Thymus (tissue), 14 donors: ENCODE data around the gene CDH8. TPM values are rescaled to one million over a fixed set of nuclear protein-coding genes. Genes with fewer than 3 reads are reported as not detected.

ENCODE experiments used
- DNase-seq, 9 donors: peaks; one replicate each; pipeline ENCODE4 v3.0.0-alpha.2; 2013; ENCODE audit warnings: low spot score in 9 of 9, low read depth in 6 of 9, missing footprints in 1 of 9
- H3K27ac ChIP-seq, 2 donors: one replicate each; pipeline ENCODE4 v1.5.1; 2013; ENCODE audit warnings: control low read depth in 1 of 2, low read depth in 1 of 2, low read length in 1 of 2, mild to moderate bottlenecking in 1 of 2, moderate library complexity in 1 of 2
- H3K27me3 ChIP-seq, 2 donors: one replicate each; pipeline ENCODE4 v1.5.1; 2013; ENCODE audit warnings: low read length in 1 of 2; ENCODE audit not compliant: control insufficient read depth in 2 of 2, insufficient read depth in 1 of 2
- H3K36me3 ChIP-seq, 2 donors: one replicate each; pipeline ENCODE4 v1.5.1; 2013; ENCODE audit warnings: low read length in 1 of 2, mild to moderate bottlenecking in 1 of 2, moderate library complexity in 1 of 2; ENCODE audit not compliant: control insufficient read depth in 2 of 2, insufficient read depth in 2 of 2
- H3K4me1 ChIP-seq, 2 donors: one replicate each; pipeline ENCODE4 v1.5.1; 2013; ENCODE audit warnings: low read length in 2 of 2; ENCODE audit not compliant: control insufficient read depth in 2 of 2, insufficient read depth in 2 of 2
- H3K4me3 ChIP-seq, 2 donors: one replicate each; pipeline ENCODE4 v1.5.1; 2013; ENCODE audit warnings: low read length in 2 of 2, control low read depth in 1 of 2, mild to moderate bottlenecking in 1 of 2
- H3K9me3 ChIP-seq, 2 donors: one replicate each; pipeline ENCODE4 v1.5.1; 2013; ENCODE audit warnings: low read length in 1 of 2, mild to moderate bottlenecking in 1 of 2; ENCODE audit not compliant: control insufficient read depth in 2 of 2, insufficient read depth in 1 of 2
- WGBS: extraction: QIAGEN DNeasy Blood & Tissue Kit; methylation state at CpG from one replicate; pipeline ENCODE4 v1.1.7; 2013; 5-methylcytosine and 5-hydroxymethylcytosine counted together
- long read RNA-seq, 10 donors: transcript quantifications; one replicate each; lab custom pipeline, GENCODE V29; 2026
- polyA plus RNA-seq: library from polyadenylated mRNA; stranded (reverse); fragments of 200-250 nt; gene quantifications from one replicate; pipeline ENCODE4 v1.2.3, GENCODE V29; 2013
- total RNA-seq: library from RNA; stranded (reverse); fragments of 120-200 nt; gene quantifications from one replicate; pipeline ENCODE4 v1.2.4, GENCODE V29; 2013
- donor health status: healthy.

CDH8 gene
- total RNA-seq (0.61 TPM), polyA plus RNA-seq (0.32 TPM)
- long read RNA-seq, donor 1, result 0 reads
- long read RNA-seq, donor 2, result 0 reads
- long read RNA-seq, donor 3, result 0 reads
- long read RNA-seq, donor 4, result 0 reads
- long read RNA-seq, donor 5, result 0 reads
- long read RNA-seq, donor 6, result 0 reads
- long read RNA-seq, donor 7, partial matches to known transcripts, result 0 of 1 reads
- long read RNA-seq, donor 7, other reads (novel, unspliced or antisense), result 0 of 1 reads
- long read RNA-seq, donor 8, result 0 reads
- long read RNA-seq, donor 9, result 0 reads
- long read RNA-seq, donor 10, partial matches to known transcripts, result 0 of 2 reads
- long read RNA-seq, donor 10, other reads (novel, unspliced or antisense), result 0 of 2 reads

DNA sequence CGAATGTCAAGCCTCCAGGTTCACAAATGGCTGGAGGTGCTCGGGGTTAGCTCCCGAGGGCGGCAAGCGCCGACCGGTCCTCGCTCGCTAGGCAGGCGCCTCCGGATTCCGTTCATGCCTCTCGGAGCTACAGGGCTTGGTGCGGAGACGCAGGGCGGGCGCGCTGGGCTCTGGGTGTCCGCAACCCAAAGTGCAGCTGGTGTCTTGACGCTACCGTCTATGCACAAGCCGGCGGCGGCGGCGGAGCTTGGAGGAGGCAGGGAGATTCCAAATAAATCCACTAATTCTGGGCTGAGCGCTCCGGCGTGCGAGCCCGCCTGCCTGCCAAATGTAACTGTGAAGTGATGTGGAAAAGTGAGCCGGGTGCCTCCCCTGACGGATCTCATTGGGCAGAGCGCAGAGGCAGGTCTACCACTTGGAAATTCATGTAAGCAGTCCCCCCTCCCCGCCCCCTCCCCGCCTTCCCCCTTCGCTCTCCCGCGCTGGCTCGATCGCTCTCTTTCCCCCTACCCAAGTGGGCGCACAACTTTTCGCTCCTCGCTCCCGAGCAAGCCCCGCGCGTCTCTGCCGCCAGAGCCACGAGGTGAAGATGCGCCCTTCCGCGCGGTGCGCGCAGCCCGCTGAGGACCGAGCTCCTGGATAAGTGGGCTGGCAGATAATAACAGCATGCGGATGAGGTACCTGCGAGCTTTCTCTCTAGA lies at the start of gene CDH8:
CDH8 (minus strand) TSS at position 338 of the 701 bp plus-strand sequence. CDS start 15,035 bp downstream, outside the sequence.
- Histone ChIP-seq H3K36me3 (no peaks in the 10 kb centered on the region), H3K9me3 (no peaks in the 10 kb centered on the region), H3K27me3 (peaks cover 19 to 29% of the 10 kb centered on the region in 2 donors), H3K27ac (no peak within 1 kb of the TSS), H3K4me1 (no peaks in the 10 kb centered on the region), H3K4me3 (peak within 1 kb of the TSS in 1 of 2 donors; percentile 22)
- DNase-seq, result no peak
- WGBS, result 5% methylated on average over 60 of the region's 60 CpGs

DNA sequence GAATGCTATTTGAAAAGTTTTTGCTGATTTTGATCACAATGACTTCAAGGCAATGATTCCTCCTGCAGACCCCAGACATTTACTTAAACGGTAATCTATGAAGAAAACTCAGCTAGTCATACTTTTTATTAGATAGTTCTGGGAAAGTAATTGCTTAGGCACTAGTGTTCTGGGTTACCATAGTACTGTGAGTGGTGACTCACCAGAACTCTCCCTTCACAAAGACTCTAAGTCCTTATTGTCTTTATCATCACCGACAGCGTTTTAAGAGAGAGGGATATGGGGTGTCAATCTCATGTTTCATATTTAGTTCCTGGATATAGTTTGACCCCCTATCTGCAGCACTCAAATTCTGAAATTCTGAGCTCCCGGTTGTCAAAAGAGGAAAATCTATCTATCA lies 43.0 kb upstream of the CDH8 start:
- no peak overlapping the region for H3K27ac ChIP-seq
- no peaks in the 10 kb centered on the region for H3K4me1 ChIP-seq
- 91% methylated on average over 4 of the region's 4 CpGs for WGBS
- DNase-seq, result no peak
- H3K9me3 ChIP-seq, result no peaks in the 10 kb centered on the region
- no peaks in the 10 kb centered on the region for H3K27me3 ChIP-seq
- no peak overlapping the region for H3K4me3 ChIP-seq
- no peaks in the 10 kb centered on the region for H3K36me3 ChIP-seq

GRCh38 chr16:62077998-62078397 lies 41.8 kb upstream of the CDH8 start:
- H3K36me3 ChIP-seq, result no peaks in the 10 kb centered on the region
- no peaks in the 10 kb centered on the region for H3K4me1 ChIP-seq
- 53% methylated on average over 4 of the region's 4 CpGs for WGBS
- DNase-seq, result no peak
- no peaks in the 10 kb centered on the region for H3K9me3 ChIP-seq
- no peak overlapping the region for H3K4me3 ChIP-seq
- no peaks in the 10 kb centered on the region for H3K27me3 ChIP-seq
- H3K27ac ChIP-seq, result no peak overlapping the region

DNA sequence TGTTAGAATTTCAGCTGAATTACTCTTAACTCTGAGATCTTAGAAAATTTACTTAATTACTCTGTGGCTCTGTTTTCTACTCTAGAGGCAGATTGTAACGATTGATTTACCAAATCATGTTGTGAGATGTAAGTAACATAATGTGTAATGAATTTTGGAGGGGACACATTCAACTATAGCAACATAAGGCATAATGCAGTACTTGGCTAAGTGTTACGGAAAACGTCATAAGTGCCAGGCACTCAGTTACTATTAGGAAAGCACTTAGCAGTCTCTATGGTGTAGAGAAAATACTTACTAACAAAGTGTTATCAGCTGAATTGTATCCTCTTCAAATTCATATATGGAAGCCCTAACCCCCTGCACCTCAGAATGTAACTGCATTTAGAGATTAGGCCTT lies 40.6 kb upstream of the CDH8 start:
- Histone ChIP-seq H3K4me3 (no peak overlapping the region), H3K36me3 (no peaks in the 10 kb centered on the region), H3K4me1 (no peaks in the 10 kb centered on the region), H3K27ac (no peak overlapping the region), H3K27me3 (no peaks in the 10 kb centered on the region), H3K9me3 (no peaks in the 10 kb centered on the region)
- 95% methylated on average over 3 of the region's 3 CpGs for WGBS
- no peak for DNase-seq

GRCh38 chr16:62068747-62069146 lies 32.5 kb upstream of the CDH8 start:
- Histone ChIP-seq H3K4me3 (no peak overlapping the region), H3K4me1 (no peaks in the 10 kb centered on the region), H3K9me3 (no peaks in the 10 kb centered on the region), H3K27ac (no peak overlapping the region), H3K36me3 (no peaks in the 10 kb centered on the region), H3K27me3 (no peaks in the 10 kb centered on the region)
- no peak for DNase-seq
- WGBS, result 92% methylated on average over 1 of the region's 1 CpG

DNA sequence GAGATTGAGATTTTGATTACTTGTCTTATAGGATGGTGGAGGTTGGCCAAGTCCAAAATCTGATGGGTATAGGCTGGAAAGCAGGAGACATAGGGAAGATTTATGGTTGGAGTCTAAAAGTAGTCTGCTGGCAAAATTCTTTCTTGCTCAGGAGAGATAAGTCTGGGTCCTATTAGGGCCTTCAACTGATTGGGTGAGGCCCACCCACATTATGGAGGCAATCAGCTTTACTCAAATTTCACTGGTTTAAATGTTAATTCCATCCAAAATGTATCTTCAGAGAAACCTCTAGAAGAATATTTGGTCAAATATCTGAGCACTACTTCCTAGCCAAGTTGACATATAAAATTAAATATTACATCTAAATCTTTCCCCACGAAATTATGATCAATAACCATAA lies 31.7 kb upstream of the CDH8 start:
- Histone ChIP-seq H3K36me3 (no peaks in the 10 kb centered on the region), H3K4me3 (no peak overlapping the region), H3K27me3 (no peaks in the 10 kb centered on the region), H3K4me1 (no peaks in the 10 kb centered on the region), H3K9me3 (no peaks in the 10 kb centered on the region), H3K27ac (no peak overlapping the region)
- 74% methylated on average over 1 of the region's 1 CpG for WGBS
- DNase-seq, result no peak

DNA sequence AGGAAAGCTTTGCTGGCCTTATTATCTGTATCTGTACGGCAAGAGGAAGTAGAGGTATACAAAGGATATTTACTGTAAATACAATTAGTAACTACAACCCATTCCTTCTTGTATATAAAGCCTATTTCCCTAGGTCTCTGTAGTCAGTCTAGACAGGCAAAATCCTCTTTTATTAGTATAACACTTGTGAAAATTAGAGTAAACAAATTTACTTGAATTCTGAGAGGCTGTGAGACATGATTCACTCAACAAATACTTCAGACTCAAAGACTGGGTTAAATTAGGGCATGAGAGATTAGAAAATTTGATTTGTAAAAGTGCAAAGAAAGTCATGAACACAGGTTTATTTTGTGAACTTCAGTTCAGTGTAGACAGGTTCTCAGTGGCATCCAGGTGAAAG lies 30.9 kb upstream of the CDH8 start:
- no peaks in the 10 kb centered on the region for H3K4me1 ChIP-seq
- no peak overlapping the region for H3K27ac ChIP-seq
- no peaks in the 10 kb centered on the region for H3K27me3 ChIP-seq
- DNase-seq, result no peak
- H3K36me3 ChIP-seq, result no peaks in the 10 kb centered on the region
- WGBS, result 74% methylated on average over 1 of the region's 1 CpG
- H3K9me3 ChIP-seq, result no peaks in the 10 kb centered on the region
- H3K4me3 ChIP-seq, result no peak overlapping the region

DNA sequence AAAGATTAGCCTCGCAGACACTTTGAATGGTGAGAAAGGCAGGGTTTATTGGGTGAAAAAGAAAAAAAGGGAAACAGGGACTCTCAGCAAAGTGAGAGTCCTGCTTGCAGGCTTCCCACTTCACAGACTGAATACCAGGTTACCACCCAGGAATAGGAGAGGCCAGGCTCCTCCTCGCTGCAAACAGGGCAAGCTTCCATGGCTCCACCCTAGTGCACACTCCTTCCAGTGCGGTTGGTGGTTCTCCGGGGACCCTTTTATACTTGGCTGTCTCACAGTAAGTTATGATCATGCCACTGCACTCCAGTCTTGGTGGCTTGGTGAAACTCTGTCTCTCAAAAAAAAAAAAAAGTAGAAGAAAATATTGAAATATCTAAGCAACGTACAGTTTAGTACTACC lies 30.5 kb upstream of the CDH8 start:
- no peak overlapping the region for H3K4me3 ChIP-seq
- no peaks in the 10 kb centered on the region for H3K4me1 ChIP-seq
- WGBS, result 82% methylated on average over 5 of the region's 5 CpGs
- no peak for DNase-seq
- no peaks in the 10 kb centered on the region for H3K27me3 ChIP-seq
- H3K27ac ChIP-seq, result no peak overlapping the region
- H3K9me3 ChIP-seq, result no peaks in the 10 kb centered on the region
- no peaks in the 10 kb centered on the region for H3K36me3 ChIP-seq

DNA sequence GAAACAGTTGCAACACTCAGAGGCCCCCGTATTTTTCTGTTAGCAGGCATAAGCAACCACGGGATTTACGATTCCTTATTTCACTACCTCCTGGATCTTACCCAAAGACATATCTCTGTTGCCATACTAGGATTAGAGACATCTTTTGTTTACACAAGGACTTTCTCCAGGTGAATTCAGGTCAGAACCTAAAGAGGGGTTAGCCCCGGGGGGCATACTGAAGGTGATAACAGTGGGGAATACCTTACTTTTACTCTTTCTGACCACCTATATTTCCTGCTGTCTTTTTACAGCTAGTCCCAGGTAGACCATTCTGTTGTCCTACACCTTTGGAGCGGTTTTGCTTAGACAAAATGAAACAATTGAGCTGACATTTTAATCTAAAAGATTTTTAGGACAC lies 27.9 kb upstream of the CDH8 start:
- Histone ChIP-seq H3K27ac (no peak overlapping the region), H3K4me1 (no peaks in the 10 kb centered on the region), H3K9me3 (no peaks in the 10 kb centered on the region), H3K36me3 (no peaks in the 10 kb centered on the region), H3K4me3 (no peak overlapping the region), H3K27me3 (no peaks in the 10 kb centered on the region)
- no peak for DNase-seq
- 85% methylated on average over 5 of the region's 5 CpGs for WGBS
